Naive thymus-derived CD8-positive, alpha-beta T cell (primary cell): ENCODE data around the gene KLHL25. TPM values are rescaled to one million over a fixed set of nuclear protein-coding genes. Genes with fewer than 3 reads are reported as not detected.
"Not testable (repeated sequence)": the region's sequence is repeated elsewhere in the genome, so short reads cannot be mapped to it uniquely, and the experiment has no call there.

Experiments used
- ATAC-seq, 2 donors: fragments of 150-1000 bp; cut with Tn5 transposase in 1 of 2; sonication (Bioruptor Pico), chemical (Tn5 transposase) in 1 of 2; 1 replicate in 1 of 2; 2 replicates in 1 of 2; pipeline ENCODE4 v1.10.0; 2021; ENCODE audit warnings: mild to moderate bottlenecking in 2 of 2, moderate library complexity in 2 of 2
- POLR2A ChIA-PET: fragments of 350-600 bp; sonication (Branson Sonifier 250); formaldehyde crosslinking; loops from one replicate; lab custom pipeline; 2021; ENCODE audit warnings: antibody characterized with exemption; lab: Charles Lee
- DNase-seq, 10 donors: peaks; one replicate each; pipeline versions ENCODE4 v3.0.0 to v3.0.0-alpha.2; 2020 to 2022
- H3K27ac Mint-ChIP-seq, 10 donors: one replicate each; pipeline ENCODE4 v1.8.0; 2020 to 2022; ENCODE audit warnings: mild to moderate bottlenecking in 10 of 10, mixed read lengths in 10 of 10, moderate library complexity in 4 of 10, inconsistent platforms in 1 of 10
- H3K27me3 Mint-ChIP-seq, 5 donors: one replicate each; pipeline ENCODE4 v1.8.0; 2021 to 2022; ENCODE audit warnings: mixed read lengths in 5 of 5
- H3K36me3 Mint-ChIP-seq, 3 donors: one replicate each; pipeline ENCODE4 v1.8.0; 2020 to 2022; ENCODE audit warnings: mixed read lengths in 3 of 3, mild to moderate bottlenecking in 2 of 3, inconsistent platforms in 1 of 3
- H3K4me1 Mint-ChIP-seq, 4 donors: one replicate each; pipeline ENCODE4 v1.8.0; 2021 to 2022; ENCODE audit warnings: mixed read lengths in 4 of 4
- H3K4me3 Mint-ChIP-seq, 10 donors: one replicate each; pipeline ENCODE4 v1.8.0; 2020 to 2022; ENCODE audit warnings: mild to moderate bottlenecking in 10 of 10, mixed read lengths in 10 of 10, moderate library complexity in 6 of 10, inconsistent platforms in 1 of 10
- H3K9me3 Mint-ChIP-seq, 9 donors: one replicate each; pipeline ENCODE4 v1.8.0; 2020 to 2022; ENCODE audit warnings: mixed read lengths in 9 of 9, mild to moderate bottlenecking in 3 of 9, inconsistent platforms in 1 of 9, moderate library complexity in 1 of 9
- polyA plus RNA-seq, 3 donors: library from polyadenylated mRNA; unstranded; fragments of 300-500 nt; fragmentation: Illumina TruSeq; gene quantifications; one replicate each; pipeline ENCODE4 v1.2.3, GENCODE V29; 2021
- total RNA-seq, 8 experiments: library from RNA in 2 of 8; stranded (reverse) in 2 of 8; gene quantifications; one replicate each; pipeline ENCODE4 v1.2.3 and lab custom pipeline; 2021 to 2026

KLHL25 gene, protein sequence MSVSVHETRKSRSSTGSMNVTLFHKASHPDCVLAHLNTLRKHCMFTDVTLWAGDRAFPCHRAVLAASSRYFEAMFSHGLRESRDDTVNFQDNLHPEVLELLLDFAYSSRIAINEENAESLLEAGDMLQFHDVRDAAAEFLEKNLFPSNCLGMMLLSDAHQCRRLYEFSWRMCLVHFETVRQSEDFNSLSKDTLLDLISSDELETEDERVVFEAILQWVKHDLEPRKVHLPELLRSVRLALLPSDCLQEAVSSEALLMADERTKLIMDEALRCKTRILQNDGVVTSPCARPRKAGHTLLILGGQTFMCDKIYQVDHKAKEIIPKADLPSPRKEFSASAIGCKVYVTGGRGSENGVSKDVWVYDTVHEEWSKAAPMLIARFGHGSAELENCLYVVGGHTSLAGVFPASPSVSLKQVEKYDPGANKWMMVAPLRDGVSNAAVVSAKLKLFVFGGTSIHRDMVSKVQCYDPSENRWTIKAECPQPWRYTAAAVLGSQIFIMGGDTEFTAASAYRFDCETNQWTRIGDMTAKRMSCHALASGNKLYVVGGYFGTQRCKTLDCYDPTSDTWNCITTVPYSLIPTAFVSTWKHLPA
- 1 to 10 TPM; 7.5 TPM for total RNA-seq
- 1 to 10 TPM; 1.0 to 1.8 (median 1.4) TPM for polyA plus RNA-seq
- total RNA-seq (lab: John Stamatoyannopoulos, UW) = 8.1 to 23.2 (median 11.9) reads per million in 6 experiments

DNA sequence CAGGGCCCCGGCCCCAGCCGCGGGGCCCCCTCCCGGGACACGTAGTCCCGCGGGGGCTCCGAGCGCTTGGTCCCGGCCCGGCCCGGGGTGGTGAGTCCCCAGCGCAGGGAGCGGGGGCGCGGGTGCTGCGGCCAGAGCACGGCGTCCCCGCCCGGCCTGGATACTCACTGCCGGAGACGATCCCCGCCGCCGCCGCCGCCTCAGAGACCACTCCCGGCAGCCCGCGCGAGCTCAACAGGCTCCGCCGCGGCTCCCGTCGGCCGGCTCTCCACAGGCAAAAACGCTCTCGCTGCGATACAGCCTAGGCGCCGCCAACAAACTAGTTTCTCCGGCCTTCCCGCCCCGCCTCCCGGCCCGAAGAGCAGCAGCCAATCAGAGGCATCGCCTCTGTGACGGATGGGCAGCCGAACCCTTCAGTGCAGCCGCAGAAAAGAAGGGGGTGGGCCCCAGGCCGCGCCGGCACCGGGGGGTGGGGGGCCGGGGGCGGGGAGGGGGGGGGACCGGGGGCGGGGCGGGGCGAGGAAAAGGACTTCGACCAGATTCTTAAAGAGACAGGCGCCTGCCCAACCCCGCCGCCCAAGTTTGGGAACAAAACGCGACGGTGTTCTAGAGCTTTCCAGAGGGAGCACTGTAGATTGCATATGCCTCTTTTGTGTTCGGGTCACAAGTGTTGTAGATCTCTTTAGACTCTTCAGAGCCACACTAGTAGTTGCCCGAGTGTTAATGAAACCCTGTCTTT lies at the start of gene KLHL25:
Gene KLHL25 (minus strand): TSS at position 328 of the 739 bp plus-strand sequence. CDS start 25,115 bp downstream, outside the sequence.
- Mint-ChIP-seq H3K36me3 (no peaks in the 10 kb centered on the region), H3K9me3 (no peaks in the 10 kb centered on the region), H3K4me3 (peak within 1 kb of the TSS; percentile 85 to 96 (median 93)), H3K27ac (peak within 1 kb of the TSS; percentile 19 to 94 (median 89)), H3K4me1 (peaks cover 25 to 46% (median 38%) of the 10 kb centered on the region in 4 donors), H3K27me3 (peaks cover 0 to 4% (median 0%) of the 10 kb centered on the region in 5 donors)
- peak; percentile 81 to 96 (median 90) for DNase-seq
- peak; percentile 95 to 96 for ATAC-seq
- POLR2A ChIA-PET = interaction anchor here (0.7 to 1.7 kb wide), 4 partner anchors 8 to 105 kb away, joined by 3 to 6 read pairs (median 4); no protein-coding TSS in a partner anchor

DNA sequence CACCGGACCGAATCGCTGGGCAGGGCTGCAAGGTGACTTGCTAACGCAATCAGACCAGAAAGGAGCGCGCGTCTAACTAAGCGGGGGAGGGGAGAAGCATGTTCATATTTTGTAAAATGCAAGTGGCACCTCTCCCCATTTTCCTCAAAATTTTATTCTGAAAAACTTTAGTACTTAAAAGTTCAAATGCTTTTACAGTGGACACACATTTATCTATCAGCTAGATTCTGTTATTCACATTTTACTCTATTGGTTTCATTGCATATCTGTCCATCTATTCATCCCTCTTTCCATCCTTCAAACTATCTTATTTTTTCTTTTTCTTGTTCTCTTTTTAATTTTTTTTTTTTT lies 46.1 kb upstream of the KLHL25 start:
- Mint-ChIP-seq H3K4me1 (peaks cover 3 to 9% (median 6%) of the 10 kb centered on the region in 4 donors), H3K9me3 (no peaks in the 10 kb centered on the region), H3K4me3 (peak overlapping the region in 7 of 10 donors; percentile 59 to 77 (median 66)), H3K27me3 (peaks cover 5 to 21% (median 13%) of the 10 kb centered on the region in 5 donors), H3K27ac (no peak overlapping the region), H3K36me3 (no peaks in the 10 kb centered on the region)
- DNase-seq = no peak
- POLR2A ChIA-PET = interaction anchor here (1.3 kb wide), 1 partner anchor 109 kb away, joined by 4 read pairs; no protein-coding TSS in a partner anchor
- no peak for ATAC-seq

DNA sequence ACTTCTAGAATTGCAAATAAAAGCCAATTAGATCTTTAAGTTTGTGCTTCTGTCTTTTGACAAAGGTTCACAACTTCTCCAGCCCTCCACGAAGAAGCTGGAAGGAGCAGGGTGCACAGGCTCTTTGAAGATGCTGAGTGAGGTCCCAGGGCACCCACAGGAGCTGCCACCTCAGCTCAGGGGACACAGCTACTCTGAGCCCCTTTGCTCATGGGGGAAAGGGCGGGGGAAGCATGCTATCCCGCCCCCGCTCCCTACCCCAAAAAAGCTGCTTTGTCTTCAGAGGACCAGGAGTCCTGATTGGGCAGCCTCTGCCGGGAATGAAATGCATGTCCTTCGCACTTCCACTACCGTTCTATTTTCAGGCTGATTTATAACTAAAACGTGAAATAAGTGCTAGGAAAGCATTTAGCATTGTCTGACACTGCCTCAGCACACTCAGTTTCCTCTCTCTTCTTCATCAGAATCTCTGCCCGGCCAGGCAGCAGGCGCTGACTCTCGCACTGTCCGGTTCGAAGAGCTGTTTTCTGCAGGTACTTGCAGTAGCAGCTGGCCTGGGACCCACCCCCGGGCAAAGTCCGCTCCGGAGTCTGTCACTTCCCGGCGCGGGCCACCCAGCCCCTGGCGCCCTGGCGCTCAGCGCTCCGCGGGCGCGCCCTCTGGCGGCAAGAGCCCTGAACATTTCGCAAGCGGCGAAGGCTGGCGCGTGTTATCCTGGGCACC lies 45.5 kb upstream of the KLHL25 start:
- Mint-ChIP-seq H3K27ac (peak overlapping the region in 1 of 10 donors; percentile 38), H3K4me3 (peak overlapping the region in 9 of 10 donors; percentile 59 to 81 (median 66)), H3K36me3 (no peaks in the 10 kb centered on the region), H3K9me3 (no peaks in the 10 kb centered on the region), H3K27me3 (peaks cover 2 to 15% (median 9%) of the 10 kb centered on the region in 5 donors), H3K4me1 (peaks cover 3 to 9% (median 6%) of the 10 kb centered on the region in 4 donors)
- POLR2A ChIA-PET = interaction anchor here (1.3 kb wide), 1 partner anchor 109 kb away, joined by 4 read pairs; no protein-coding TSS in a partner anchor
- peak; percentile 96 to 100 for ATAC-seq
- peak; percentile 52 to 82 (median 76) for DNase-seq

DNA sequence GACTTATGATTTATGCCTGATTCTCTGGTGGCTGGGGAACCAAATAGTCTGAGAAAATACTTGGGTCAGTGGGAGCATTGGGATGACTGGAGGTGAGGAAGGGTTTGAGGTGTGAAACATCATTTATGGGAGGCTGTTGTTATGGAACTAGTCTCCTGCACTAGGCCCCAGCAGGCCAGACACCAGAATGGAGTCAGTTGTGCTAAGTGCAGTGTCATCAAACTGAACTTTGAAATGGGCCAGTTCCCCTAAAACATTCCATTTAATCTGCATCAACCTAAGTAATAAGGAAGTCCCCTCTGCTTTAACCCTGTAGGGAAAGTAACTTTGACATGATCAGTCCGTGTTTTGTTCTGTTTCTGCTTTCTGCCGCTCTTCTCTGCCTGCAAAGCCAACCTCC lies 44.9 kb upstream of the KLHL25 start:
- H3K36me3 Mint-ChIP-seq = no peaks in the 10 kb centered on the region
- peak overlapping the region in 1 of 10 donors; percentile 38 for H3K27ac Mint-ChIP-seq
- DNase-seq (no peak), ATAC-seq (no peak)
- peaks cover 0 to 13% (median 9%) of the 10 kb centered on the region in 5 donors for H3K27me3 Mint-ChIP-seq
- no peaks in the 10 kb centered on the region for H3K9me3 Mint-ChIP-seq
- peak overlapping the region in 4 of 10 donors; percentile 50 to 61 (median 60) for H3K4me3 Mint-ChIP-seq
- peaks cover 3 to 9% (median 6%) of the 10 kb centered on the region in 4 donors for H3K4me1 Mint-ChIP-seq
- POLR2A ChIA-PET = interaction anchor here (1.3 kb wide), 1 partner anchor 108 kb away, joined by 4 read pairs; no protein-coding TSS in a partner anchor

DNA sequence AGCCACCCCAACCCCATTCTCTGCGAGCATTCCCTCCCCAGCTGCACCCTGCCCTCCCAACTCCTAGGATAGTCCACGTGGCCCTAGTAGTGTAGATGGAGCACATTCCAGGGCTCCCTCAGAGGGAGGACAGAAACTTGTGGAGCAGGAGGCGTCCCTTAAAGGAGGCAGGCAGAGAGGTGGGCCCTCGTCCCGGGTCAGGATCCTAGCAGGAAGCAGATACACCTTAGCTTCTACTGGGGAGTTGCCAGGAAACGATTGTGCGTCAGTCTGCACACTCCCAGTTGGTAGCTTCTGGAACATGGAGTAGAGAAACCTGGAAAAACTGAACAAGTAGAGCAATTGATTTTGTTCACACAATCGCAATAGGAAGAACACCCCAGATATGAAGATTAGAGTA lies 43.9 kb upstream of the KLHL25 start:
- no peaks in the 10 kb centered on the region for H3K9me3 Mint-ChIP-seq
- H3K4me1 Mint-ChIP-seq = peaks cover 3 to 9% (median 6%) of the 10 kb centered on the region in 4 donors
- no peak overlapping the region for H3K4me3 Mint-ChIP-seq
- no peak for DNase-seq
- no peaks in the 10 kb centered on the region for H3K36me3 Mint-ChIP-seq
- peaks cover 0 to 13% (median 6%) of the 10 kb centered on the region in 5 donors for H3K27me3 Mint-ChIP-seq
- POLR2A ChIA-PET = no interaction called here
- H3K27ac Mint-ChIP-seq = no peak overlapping the region
- ATAC-seq = no peak

DNA sequence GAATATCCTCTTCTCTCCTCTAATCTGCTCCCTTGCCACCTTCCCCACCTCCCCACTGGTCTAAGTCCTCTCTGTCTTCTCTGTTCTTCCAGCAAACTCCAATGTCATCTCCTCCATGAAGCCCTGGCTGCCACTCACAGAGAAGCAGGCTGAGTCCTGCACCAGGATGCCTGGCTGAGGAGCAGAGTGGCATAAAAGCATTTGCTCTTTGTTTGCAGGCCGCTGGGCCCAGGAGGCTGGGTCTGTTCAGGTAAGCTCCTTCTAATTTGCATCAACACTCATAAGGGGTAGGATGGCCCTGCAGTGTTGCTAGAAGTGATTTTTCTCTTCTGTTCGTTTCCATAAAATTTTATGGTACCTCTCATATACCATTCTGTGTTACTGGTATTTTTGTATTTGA lies 43.2 kb upstream of the KLHL25 start:
- POLR2A ChIA-PET = no interaction called here
- Mint-ChIP-seq H3K36me3 (no peaks in the 10 kb centered on the region), H3K27ac (peak overlapping the region in 3 of 10 donors; percentile 5 to 21 (median 9))

DNA sequence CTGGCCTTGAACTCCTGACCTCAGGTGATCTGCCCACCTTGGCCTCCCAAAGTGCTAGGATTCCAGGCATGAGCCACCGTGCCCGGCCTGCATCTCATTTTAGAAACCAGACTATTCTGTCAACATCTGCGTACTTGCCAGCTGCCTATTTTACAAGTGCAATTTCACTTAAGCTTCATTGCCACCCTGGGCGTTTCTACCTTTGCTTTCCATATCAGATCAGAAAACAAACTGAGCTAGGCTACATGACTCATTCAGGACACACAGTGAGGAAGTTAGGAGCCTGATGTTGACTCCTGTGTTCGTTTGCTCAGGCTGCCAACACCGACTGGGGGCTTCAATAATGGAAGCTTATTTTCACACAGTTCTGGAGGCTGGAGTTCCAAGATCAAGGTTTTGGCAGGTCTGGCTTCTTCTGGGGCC lies 42.3 kb upstream of the KLHL25 start:
- peaks cover 3 to 9% (median 6%) of the 10 kb centered on the region in 4 donors for H3K4me1 Mint-ChIP-seq
- POLR2A ChIA-PET = no interaction called here

More for the DNA sequence above, 43.2 kb upstream of the KLHL25 start:
- peaks cover 3 to 9% (median 6%) of the 10 kb centered on the region in 4 donors for H3K4me1 Mint-ChIP-seq
- no peak overlapping the region for H3K4me3 Mint-ChIP-seq
- no peak for DNase-seq
- no peak for ATAC-seq
- H3K27me3 Mint-ChIP-seq = peaks cover 0 to 7% (median 5%) of the 10 kb centered on the region in 5 donors
- H3K9me3 Mint-ChIP-seq = no peaks in the 10 kb centered on the region

DNA sequence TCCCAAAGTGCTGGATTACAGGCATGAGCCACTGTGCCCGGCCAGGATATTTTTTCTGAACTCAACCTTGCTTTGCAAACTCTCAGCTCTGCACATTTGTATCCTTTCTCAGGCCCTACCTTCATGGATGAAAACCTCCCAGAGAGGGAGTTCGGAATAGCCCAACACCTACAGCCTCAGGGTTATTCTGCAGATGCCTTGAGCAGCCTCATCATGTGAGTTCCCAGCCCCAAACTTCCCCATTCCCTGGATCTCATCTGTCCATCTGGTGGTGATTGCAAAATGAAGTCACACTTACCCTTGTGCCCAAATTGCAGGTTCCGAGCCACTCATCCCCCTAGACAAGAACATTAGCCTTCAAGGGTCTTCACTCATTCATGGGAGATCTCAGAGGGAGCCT lies 39.9 kb upstream of the KLHL25 start:
- POLR2A ChIA-PET = no interaction called here
- no peak overlapping the region for H3K4me3 Mint-ChIP-seq
- H3K36me3 Mint-ChIP-seq = no peaks in the 10 kb centered on the region
- H3K9me3 Mint-ChIP-seq = no peaks in the 10 kb centered on the region
- ATAC-seq (no peak), DNase-seq (no peak)
- H3K27me3 Mint-ChIP-seq = peaks cover 0 to 3% (median 0%) of the 10 kb centered on the region in 5 donors
- peaks cover 0 to 3% (median 2%) of the 10 kb centered on the region in 4 donors for H3K4me1 Mint-ChIP-seq
- H3K27ac Mint-ChIP-seq = no peak overlapping the region

More for the DNA sequence above, 42.3 kb upstream of the KLHL25 start:
- H3K36me3 Mint-ChIP-seq = no peaks in the 10 kb centered on the region
- no peaks in the 10 kb centered on the region for H3K9me3 Mint-ChIP-seq
- DNase-seq = no peak
- peak overlapping the region in 1 of 10 donors; percentile 5 for H3K27ac Mint-ChIP-seq
- H3K27me3 Mint-ChIP-seq = peaks cover 0 to 7% (median 2%) of the 10 kb centered on the region in 5 donors
- no peak overlapping the region for H3K4me3 Mint-ChIP-seq
- no peak for ATAC-seq

DNA sequence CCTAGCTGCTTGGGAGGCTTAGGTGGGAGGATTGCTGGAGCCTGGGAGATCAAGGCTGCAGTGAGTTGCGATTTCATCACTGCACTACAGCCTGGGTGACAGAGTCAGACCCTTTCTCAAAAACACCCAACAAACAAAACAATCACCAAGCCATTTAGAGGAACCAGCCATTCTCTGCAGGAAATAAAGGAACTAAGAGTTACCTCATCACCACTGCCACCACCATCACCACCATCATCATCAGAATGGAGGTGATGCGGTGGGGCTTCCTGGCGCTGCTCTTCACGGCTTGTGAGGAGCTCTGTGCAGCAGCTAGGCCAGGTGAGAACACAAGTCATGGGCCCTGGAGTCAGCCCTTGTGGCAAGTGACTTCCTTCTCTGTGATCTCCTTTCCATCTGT lies 37.7 kb upstream of the KLHL25 start:
- DNase-seq (peak in 1 of 10 donors; percentile 2), ATAC-seq (no peak)
- H3K27ac Mint-ChIP-seq = peak overlapping the region in 1 of 10 donors; percentile 28
- no peak overlapping the region for H3K4me3 Mint-ChIP-seq
- H3K4me1 Mint-ChIP-seq = no peaks in the 10 kb centered on the region
- POLR2A ChIA-PET = no interaction called here
- peaks cover 0 to 2% (median 0%) of the 10 kb centered on the region in 5 donors for H3K27me3 Mint-ChIP-seq
- H3K9me3 Mint-ChIP-seq = no peaks in the 10 kb centered on the region
- no peaks in the 10 kb centered on the region for H3K36me3 Mint-ChIP-seq

DNA sequence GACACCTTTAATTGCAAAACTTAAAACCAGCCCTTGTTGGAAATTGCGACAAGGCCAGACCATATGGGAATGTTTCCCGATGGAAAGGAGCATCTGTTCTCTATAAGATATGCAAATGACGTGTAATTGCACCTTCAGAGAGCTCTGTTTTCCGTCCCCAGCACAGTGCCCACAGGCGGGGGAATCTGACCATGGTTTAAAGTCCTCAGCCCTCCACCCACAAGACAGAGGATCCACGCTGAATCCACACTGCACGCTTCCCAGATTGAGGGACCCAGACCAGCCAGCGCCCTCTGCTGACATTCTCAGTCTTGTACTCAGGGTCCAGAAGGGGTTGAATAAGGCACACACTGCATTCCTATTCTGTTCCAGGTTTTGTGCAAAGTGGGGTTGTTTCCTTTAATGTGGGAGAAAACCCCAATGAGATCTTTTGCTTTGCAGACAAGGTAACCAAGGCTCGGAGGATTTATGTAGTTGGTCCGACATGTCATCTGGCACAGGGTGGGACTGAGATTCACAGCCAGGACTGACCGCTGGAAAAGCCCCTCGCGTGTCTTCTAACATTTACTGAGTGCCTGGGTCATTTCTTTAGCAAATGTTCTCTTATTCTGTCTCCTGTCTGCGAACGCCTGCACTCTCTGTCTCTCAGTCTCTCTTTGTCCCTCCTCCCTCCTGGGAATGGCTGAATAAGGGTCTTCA lies 36.8 kb upstream of the KLHL25 start:
- H3K27me3 Mint-ChIP-seq = peaks cover 0 to 2% (median 0%) of the 10 kb centered on the region in 5 donors
- POLR2A ChIA-PET = no interaction called here

DNA sequence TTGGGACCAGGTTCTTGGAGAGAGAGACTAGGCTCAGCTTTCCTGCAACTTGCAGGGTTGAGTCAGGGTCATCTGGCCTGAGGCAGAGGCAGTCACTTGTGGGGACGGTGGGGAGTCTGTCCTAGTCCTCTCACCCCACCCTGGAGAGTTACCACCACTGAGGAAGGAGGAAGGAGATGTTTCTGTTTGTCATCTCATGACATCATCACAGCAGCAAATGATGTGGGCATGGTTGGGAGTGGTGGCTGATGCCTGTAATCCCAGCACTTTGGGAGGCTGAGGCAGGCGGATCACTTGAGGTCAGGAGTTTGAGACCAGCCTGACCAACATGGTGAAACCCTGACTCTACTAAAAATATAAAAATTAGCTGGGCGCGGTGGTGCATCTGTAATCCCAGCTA lies 35.0 kb upstream of the KLHL25 start:
- ATAC-seq, H3K4me1 Mint-ChIP-seq, H3K27ac Mint-ChIP-seq, H3K36me3 Mint-ChIP-seq, H3K4me3 Mint-ChIP-seq, H3K27me3 Mint-ChIP-seq, H3K9me3 Mint-ChIP-seq, POLR2A ChIA-PET, DNase-seq: not testable (repeated sequence)

More for the DNA sequence above, 36.8 kb upstream of the KLHL25 start:
- Mint-ChIP-seq H3K9me3 (no peaks in the 10 kb centered on the region), H3K27ac (peak overlapping the region in 1 of 10 donors; percentile 28), H3K4me3 (no peak overlapping the region), H3K4me1 (no peaks in the 10 kb centered on the region), H3K36me3 (no peaks in the 10 kb centered on the region)
- no peak for ATAC-seq
- DNase-seq = peak in 3 of 10 donors; percentile 10 to 19 (median 16)
